Choroid plexus epithelial cell (primary cell): Measurements from ENCODE around the gene PLSCR4.
"Not testable (repeated sequence)": the region's sequence is repeated elsewhere in the genome, so short reads cannot be mapped to it uniquely, and the experiment has no call there.

Experiments
- DNase-seq: peaks from one replicate; pipeline ENCODE4 v3.0.0-alpha.2; 2010; ENCODE audit warnings: low read depth
- H3K4me3 ChIP-seq: 2 replicates; pipeline ENCODE4 v1.5.1; 2011; ENCODE audit warnings: low read depth, mild to moderate bottlenecking, control low read depth, low read length, moderate library complexity
- CTCF ChIP-seq: conservative IDR thresholded peaks from 2 replicates; pipeline ENCODE4 v1.5.1; 2011; ENCODE audit warnings: low read depth, mild to moderate bottlenecking, control low read depth, inconsistent platforms, low read length, moderate library complexity

The PLSCR4 gene

GRCh38 chr3:146262371-146263110 lies 11.6 kb upstream of the PLSCR4 start:
- no peak overlapping the region for H3K4me3 ChIP-seq
- TF ChIP-seq CTCF: no peak
- DNase-seq: peak; percentile 26

- no peak for DNase-seq
- TF ChIP-seq CTCF: no peak
Observed at GRCh38 chr3:146259880-146260589, 9.1 kb upstream of the PLSCR4 start.

GRCh38 chr3:146256851-146257486 lies 6.1 kb upstream of the PLSCR4 start:
- TF ChIP-seq CTCF: no peak
- no peak overlapping the region for H3K4me3 ChIP-seq
- DNase-seq: peak; percentile 66

More at GRCh38 chr3:146259880-146260589, 9.1 kb upstream of the PLSCR4 start:
- H3K4me3 ChIP-seq: no peak overlapping the region

- not testable (repeated sequence) for DNase-seq, H3K4me3 ChIP-seq
Observed at GRCh38 chr3:146252445-146252844, 1.5 kb upstream of the PLSCR4 start.

GRCh38 chr3:146249921-146250320 lies 984 bp downstream of the PLSCR4 start:
- H3K4me3 ChIP-seq: peak overlapping the region; percentile 72
- no peak for DNase-seq
- no peak for TF ChIP-seq CTCF

GRCh38 chr3:146247911-146248310 lies 3.0 kb downstream of the PLSCR4 start:
- no peak overlapping the region for H3K4me3 ChIP-seq
- no peak for DNase-seq
- TF ChIP-seq CTCF: no peak

- no peak overlapping the region for H3K4me3 ChIP-seq
- no peak for TF ChIP-seq CTCF
- DNase-seq: no peak
Observed at GRCh38 chr3:146246526-146246925, 4.4 kb downstream of the PLSCR4 start.
